ENCODE measurements around the gene RAPGEFL1.

GRCh38 chr17:40177275-40177874, at the start of gene RAPGEFL1:
- no peak for TF ChIP-seq CTCF (IDR thresholded peaks at IDR 0.05)
- no peak for TF ChIP-seq EZH2 (IDR thresholded peaks at IDR 0.05)
- TF ChIP-seq EZH2phosphoT487 (IDR thresholded peaks at IDR 0.05): no peak

All from neural progenitor cell (in vitro differentiated cells).